GM19193 (cell line): ENCODE measurements around the gene TRPV5.

Experiments
- POLR2A ChIP-seq: IDR thresholded peaks from 4 replicates; pipeline ENCODE4 v1.6.1; 2011; ENCODE audit not compliant: insufficient read depth, insufficient read length; ENCODE audit errors: extremely low read depth

The TRPV5 gene

DNA sequence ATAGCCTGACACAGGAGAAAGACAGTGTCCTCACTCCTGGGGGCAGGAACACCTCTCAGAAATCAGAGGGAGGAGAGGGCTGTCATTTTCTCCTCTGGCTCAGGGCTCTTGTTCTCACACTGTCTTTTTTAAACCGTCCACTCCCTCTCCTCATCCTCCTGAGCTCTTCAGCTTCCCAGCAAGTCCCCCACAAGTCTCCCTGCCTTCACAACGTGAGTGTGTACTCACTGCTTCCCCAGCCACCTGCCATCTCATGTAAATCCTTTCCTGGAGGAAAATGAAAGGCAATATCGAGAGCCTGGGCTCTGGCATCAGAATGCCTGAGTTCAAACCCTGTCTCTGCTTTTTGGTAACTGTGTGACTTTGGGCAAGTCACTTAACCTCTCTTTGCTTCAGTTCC, 11.5 kb upstream of the TRPV5 start:
- TF ChIP-seq POLR2A: no peak

GRCh38 chr7:142943706-142944268, 10.2 kb upstream of the TRPV5 start:
- no peak for TF ChIP-seq POLR2A

- TF ChIP-seq POLR2A: no peak
Observed at GRCh38 chr7:142942746-142943145, 9.2 kb upstream of the TRPV5 start.

DNA sequence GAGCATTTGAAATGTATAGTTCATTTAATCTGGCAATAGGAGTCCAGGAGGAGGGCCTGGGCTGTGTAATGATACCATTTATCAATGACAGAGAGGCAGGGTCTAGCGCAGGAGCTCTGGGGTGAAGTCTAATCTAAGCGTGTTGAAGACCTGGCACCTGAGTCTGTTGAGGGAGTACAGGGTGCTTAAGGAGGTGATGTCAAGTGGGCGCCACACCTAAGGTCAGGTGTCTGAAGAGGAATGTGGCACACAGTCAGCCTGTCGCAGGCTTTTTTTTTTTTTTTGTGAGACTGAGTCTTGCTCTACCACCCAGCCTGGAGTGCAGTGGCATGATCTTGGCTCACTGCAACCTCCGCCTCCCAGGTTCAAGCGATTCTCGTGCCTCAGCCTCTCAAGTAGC, 8.0 kb upstream of the TRPV5 start:
- no peak for TF ChIP-seq POLR2A

DNA sequence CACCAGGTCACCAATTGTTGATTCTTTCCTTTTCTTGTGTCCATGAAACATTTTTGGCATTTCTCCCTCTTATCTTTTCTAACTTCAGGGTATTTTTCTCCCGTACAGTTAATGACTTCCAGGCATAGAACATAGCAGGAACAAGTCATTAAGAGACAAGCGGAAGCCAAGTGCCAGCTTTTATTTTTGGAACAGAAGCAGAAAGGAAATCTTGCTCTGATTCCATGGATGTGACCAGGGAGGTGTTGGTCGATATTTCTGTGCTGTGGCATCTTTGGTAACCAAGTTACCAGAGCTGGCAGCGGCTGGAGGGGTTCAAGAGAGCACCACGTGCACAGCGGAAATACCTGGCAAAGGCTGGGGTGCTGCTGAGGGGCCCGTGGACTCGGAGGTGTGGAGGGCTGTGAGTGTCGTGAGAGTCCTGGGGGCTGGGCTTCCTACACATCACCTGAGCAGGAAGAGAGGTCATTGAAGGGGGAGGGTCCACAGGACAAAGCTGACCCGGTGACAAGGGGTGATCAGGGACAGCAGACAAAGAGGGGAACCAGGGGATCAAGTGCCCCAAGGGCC, 7.5 kb upstream of the TRPV5 start:
- no peak for TF ChIP-seq POLR2A

- no peak for TF ChIP-seq POLR2A
Observed at GRCh38 chr7:142939226-142939910, 5.8 kb upstream of the TRPV5 start, which contains the start of gene LLCFC1. LLCFC1 (plus strand) TSS chr7:142939484; CDS start chr7:142939622, 138 bp downstream.

GRCh38 chr7:142938611-142939010, 5.1 kb upstream of the TRPV5 start:
- TF ChIP-seq POLR2A: no peak

GRCh38 chr7:142935941-142936565, 2.5 kb upstream of the TRPV5 start:
- TF ChIP-seq POLR2A: no peak

DNA sequence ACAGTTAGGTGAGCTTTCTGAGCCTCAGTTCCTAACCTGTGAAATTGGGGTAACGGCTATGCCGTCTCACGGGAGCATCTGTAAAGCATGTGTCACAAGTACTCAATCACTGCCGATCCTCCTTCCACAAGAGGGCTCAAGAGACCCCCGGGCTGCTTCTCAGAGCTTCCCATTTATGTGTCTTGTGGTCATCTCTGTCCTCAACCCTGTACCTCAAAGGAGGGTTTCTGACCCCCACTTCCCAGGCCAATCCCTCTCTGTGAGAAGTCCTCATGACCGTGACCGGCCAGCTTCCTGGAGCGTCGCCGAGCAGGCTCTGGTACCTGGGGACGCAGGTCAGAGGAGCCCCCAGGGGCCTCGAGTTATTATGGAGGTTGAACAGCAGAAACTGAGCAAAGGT, 510 bp upstream of the TRPV5 start:
- TF ChIP-seq POLR2A: no peak

DNA sequence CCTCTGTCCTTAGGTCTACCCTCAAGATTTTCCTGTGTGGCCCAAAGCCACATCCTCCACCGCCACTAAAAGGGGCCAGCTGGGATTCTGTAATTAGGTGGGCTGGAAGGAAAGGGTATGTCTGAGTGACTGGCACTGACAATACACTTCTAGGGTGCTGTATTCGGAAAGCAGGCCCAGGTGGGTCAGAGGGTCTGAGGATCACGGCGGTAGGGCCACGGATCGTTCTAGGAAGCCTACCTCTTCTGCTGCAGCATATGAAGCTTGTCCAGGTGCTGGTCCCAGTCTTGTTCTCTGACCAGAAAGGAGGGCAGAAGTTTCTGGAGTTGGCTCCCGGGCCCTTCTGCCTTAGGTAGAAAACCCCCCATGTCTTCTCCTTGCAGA, 462 bp downstream of the TRPV5 start:
- TF ChIP-seq POLR2A: no peak

DNA sequence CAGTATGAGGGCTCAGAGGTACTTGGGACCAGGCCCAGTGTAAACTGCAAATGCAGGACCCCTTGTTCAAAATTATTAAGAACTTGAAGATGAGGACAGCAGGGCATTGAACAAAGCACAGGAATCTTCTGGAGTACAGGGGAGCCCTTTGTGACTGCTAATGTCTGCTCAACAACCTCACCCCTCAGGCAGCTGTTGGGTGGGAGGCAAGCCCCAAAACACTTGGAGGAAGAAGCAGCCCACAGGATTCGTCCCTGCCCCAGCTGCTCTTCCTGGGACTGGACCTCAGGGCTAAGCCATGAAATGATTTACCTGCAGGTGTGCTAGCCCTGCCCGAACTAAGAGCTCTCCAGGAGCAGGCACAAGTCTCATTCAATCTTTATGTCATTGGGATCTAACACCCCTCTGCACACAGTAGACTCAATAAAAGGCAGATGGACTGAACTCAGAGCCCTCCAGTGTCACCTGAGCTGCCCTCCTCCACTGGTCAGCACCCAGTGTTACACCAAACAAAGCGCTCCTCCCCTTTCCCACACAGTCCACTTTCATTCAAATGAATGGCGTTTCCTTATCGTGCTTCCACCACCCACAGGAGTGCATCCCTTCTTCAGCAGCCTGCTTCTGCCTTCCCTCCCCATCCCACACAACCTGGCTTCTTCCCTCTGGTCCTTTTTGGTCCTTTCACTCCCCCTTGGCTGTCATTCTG, 1.0 kb downstream of the TRPV5 start:
- TF ChIP-seq POLR2A: no peak

- TF ChIP-seq POLR2A: no peak
Observed at GRCh38 chr7:142930126-142930730, 3.3 kb downstream of the TRPV5 start.

- no peak for TF ChIP-seq POLR2A
Observed at GRCh38 chr7:142927949-142928348, 5.6 kb downstream of the TRPV5 start.

DNA sequence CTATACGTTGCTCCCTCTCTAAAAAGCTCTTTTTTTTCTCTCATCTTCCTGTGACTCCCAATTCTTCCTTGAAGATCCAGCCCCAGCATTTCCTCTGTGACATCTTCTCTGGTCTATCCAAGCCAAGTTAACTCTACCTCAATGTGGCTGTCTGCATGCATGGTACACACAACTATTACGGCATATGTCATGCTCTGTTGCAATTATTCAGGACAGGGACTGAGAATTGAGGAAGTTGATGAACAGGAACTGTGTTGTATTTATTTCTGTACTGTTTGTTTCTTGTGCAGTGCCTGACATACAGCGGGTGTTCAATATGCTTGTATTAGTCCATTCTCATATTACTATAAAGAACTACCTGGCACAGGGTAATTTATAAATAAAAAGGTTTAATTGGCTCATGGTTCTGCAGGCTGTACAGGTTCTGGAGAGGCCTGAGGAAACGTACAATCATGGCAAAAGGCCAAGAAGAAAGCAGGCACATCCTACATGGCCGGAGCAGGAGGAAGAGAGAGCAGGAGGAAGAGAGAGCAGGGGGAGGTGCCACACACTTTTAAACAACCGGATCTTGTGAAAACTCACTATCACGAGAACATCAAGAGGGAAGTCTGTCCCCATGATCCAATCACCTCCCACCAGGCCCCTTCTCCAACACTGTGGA, 6.3 kb downstream of the TRPV5 start:
- no peak for TF ChIP-seq POLR2A
